Astrocyte (in vitro differentiated cells and primary cell): Measurements from ENCODE around the gene AMMECR1. TPM values are rescaled to one million over a fixed set of nuclear protein-coding genes. Genes with fewer than 3 reads are reported as not detected.

Experiments
- DNase-seq: peaks from one replicate; pipeline ENCODE4 v3.0.0-alpha.2; 2010; ENCODE audit warnings: low read depth
- FAIRE-seq: peaks from 2 replicates; lab custom pipeline; 2011; peaks lifted over from hg19 to GRCh38; lab: Jason Lieb, UNC
- H2AFZ ChIP-seq: 2 replicates; pipeline ENCODE4 v1.6.0; 2012; ENCODE audit warnings: low read depth, low read length, inconsistent platforms
- H3K27ac ChIP-seq: 2 replicates; pipeline ENCODE4 v1.5.1; 2011; ENCODE audit warnings: low read depth, low read length, inconsistent platforms
- H3K27me3 ChIP-seq: 2 replicates; pipeline ENCODE4 v1.6.0; 2011; ENCODE audit warnings: low read length, inconsistent platforms; ENCODE audit not compliant: insufficient read depth
- H3K36me3 ChIP-seq: 2 replicates; pipeline ENCODE4 v1.5.1; 2011; ENCODE audit warnings: low read length, inconsistent platforms; ENCODE audit not compliant: insufficient read depth
- H3K4me1 ChIP-seq: 2 replicates; pipeline ENCODE4 v1.5.1; 2011; ENCODE audit warnings: low read length, inconsistent platforms; ENCODE audit not compliant: insufficient read depth
- H3K4me2 ChIP-seq: 2 replicates; pipeline ENCODE4 v1.6.0; 2012; ENCODE audit warnings: low read length, inconsistent platforms
- H3K4me3 ChIP-seq: 2 replicates; pipeline ENCODE4 v1.5.1; 2011; ENCODE audit warnings: low read depth, mild to moderate bottlenecking, low read length, inconsistent platforms; ENCODE audit not compliant: insufficient read depth
- H3K79me2 ChIP-seq: 2 replicates; pipeline ENCODE4 v1.6.0; 2012; ENCODE audit warnings: mild to moderate bottlenecking, low read length, inconsistent platforms; ENCODE audit not compliant: insufficient read depth
- H3K9ac ChIP-seq: 2 replicates; pipeline ENCODE4 v1.6.0; 2012; ENCODE audit warnings: mild to moderate bottlenecking, low read length, inconsistent platforms
- H3K9me3 ChIP-seq: 2 replicates; pipeline ENCODE4 v1.5.1; 2012; ENCODE audit warnings: low read depth, mild to moderate bottlenecking, low read length, inconsistent platforms; ENCODE audit not compliant: insufficient read depth
- H4K20me1 ChIP-seq: 2 replicates; pipeline ENCODE4 v1.6.0; 2012; ENCODE audit warnings: low read length, inconsistent platforms; ENCODE audit not compliant: insufficient read depth
- H3K27ac Mint-ChIP-seq: one replicate; pipeline ENCODE4 v1.8.0; 2021; ENCODE audit warnings: mild to moderate bottlenecking, mixed read lengths; ENCODE audit not compliant: unreplicated experiment
- H3K27me3 Mint-ChIP-seq: one replicate; pipeline ENCODE4 v1.8.0; 2021; ENCODE audit warnings: low read depth, mixed read lengths; ENCODE audit not compliant: unreplicated experiment
- H3K36me3 Mint-ChIP-seq: one replicate; pipeline ENCODE4 v1.8.0; 2021; ENCODE audit warnings: low read depth, mixed read lengths; ENCODE audit not compliant: unreplicated experiment
- H3K4me1 Mint-ChIP-seq: one replicate; pipeline ENCODE4 v1.8.0; 2021; ENCODE audit warnings: low read depth, mixed read lengths; ENCODE audit not compliant: unreplicated experiment
- H3K4me3 Mint-ChIP-seq: one replicate; pipeline ENCODE4 v1.8.0; 2021; ENCODE audit warnings: mild to moderate bottlenecking, moderate library complexity, mixed read lengths; ENCODE audit not compliant: unreplicated experiment
- H3K9me3 Mint-ChIP-seq: one replicate; pipeline ENCODE4 v1.8.0; 2021; ENCODE audit warnings: mild to moderate bottlenecking, mixed read lengths; ENCODE audit not compliant: unreplicated experiment
- CTCF ChIP-seq: IDR thresholded peaks from 2 replicates; pipeline ENCODE4 v1.5.1; 2011; ENCODE audit warnings: low read depth, mild to moderate bottlenecking, inconsistent platforms, low read length, moderate library complexity; ENCODE audit not compliant: insufficient read depth
- EZH2 ChIP-seq: IDR thresholded peaks from 2 replicates; pipeline ENCODE4 v1.6.1; 2012; ENCODE audit warnings: mild to moderate bottlenecking, low read length, inconsistent platforms; ENCODE audit not compliant: insufficient read depth
- total RNA-seq: library from RNA; stranded (reverse); gene quantifications from 2 replicates; pipeline ENCODE4 v1.2.1, GENCODE V29; 2021

AMMECR1 gene
- total RNA-seq, 1 donor from 2014 or later, result 16.0 TPM

GRCh38 chrX:110281377-110281776, 36.5 kb downstream of the AMMECR1 start:
- Mint-ChIP-seq H3K36me3 (no peaks in the 10 kb centered on the region), H3K27ac (no peak overlapping the region), H3K4me1 (peaks cover 33% of the 10 kb centered on the region), H3K9me3 (no peaks in the 10 kb centered on the region), H3K27me3 (no peaks in the 10 kb centered on the region), H3K4me3 (no peak overlapping the region)
- TF ChIP-seq EZH2 (no peak), CTCF (no peak)
- H3K27me3 ChIP-seq, result no peaks in the 10 kb centered on the region
- FAIRE-seq, result no peak
- peak overlapping the region; percentile 31 for H3K4me2 ChIP-seq
- no peak overlapping the region for H3K4me3 ChIP-seq
- H2AFZ ChIP-seq, result no peak overlapping the region
- H3K36me3 ChIP-seq, result no peaks in the 10 kb centered on the region
- H3K9me3 ChIP-seq, result no peaks in the 10 kb centered on the region
- peak overlapping the region; percentile 53 for H3K27ac ChIP-seq
- peak overlapping the region; percentile 31 for H3K9ac ChIP-seq
- peaks cover 73% of the 10 kb centered on the region for H3K79me2 ChIP-seq
- no peak for DNase-seq
- peaks cover 16% of the 10 kb centered on the region for H3K4me1 ChIP-seq
- H4K20me1 ChIP-seq, result no peaks in the 10 kb centered on the region

DNA sequence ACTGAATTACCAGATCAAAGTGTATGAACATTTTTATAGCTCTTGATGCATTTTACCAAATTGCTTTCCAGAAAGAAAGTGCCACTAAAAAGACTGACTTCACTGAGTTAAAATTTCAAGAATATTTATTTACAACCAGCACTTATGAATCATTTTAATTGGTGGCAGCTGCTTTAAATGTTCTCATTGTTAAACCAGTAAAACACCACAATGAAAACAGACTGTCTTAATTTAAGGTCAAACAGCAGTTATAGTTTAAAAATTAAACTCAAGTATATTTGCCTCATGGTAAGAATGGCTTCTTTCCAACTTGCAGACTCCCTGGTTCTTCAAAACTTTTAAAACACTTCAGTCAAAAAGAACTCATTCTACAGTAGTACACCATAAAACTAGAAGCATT, 36.9 kb downstream of the AMMECR1 start:
- Histone ChIP-seq H3K4me3 (no peak overlapping the region), H3K9me3 (no peaks in the 10 kb centered on the region), H4K20me1 (no peaks in the 10 kb centered on the region), H3K79me2 (peaks cover 73% of the 10 kb centered on the region), H3K4me1 (peaks cover 15% of the 10 kb centered on the region), H3K4me2 (peak overlapping the region; percentile 31), H3K9ac (peak overlapping the region; percentile 31), H2AFZ (no peak overlapping the region), H3K27me3 (no peaks in the 10 kb centered on the region), H3K27ac (peak overlapping the region; percentile 53), H3K36me3 (no peaks in the 10 kb centered on the region)
- Mint-ChIP-seq H3K27ac (no peak overlapping the region), H3K9me3 (no peaks in the 10 kb centered on the region), H3K4me1 (peaks cover 32% of the 10 kb centered on the region), H3K36me3 (no peaks in the 10 kb centered on the region), H3K4me3 (no peak overlapping the region), H3K27me3 (no peaks in the 10 kb centered on the region)
- peak; percentile 95 for FAIRE-seq
- TF ChIP-seq EZH2 (no peak), CTCF (no peak)
- DNase-seq, result peak; percentile 61

GRCh38 chrX:110277609-110278008, 40.3 kb downstream of the AMMECR1 start:
- Histone ChIP-seq H3K4me1 (no peaks in the 10 kb centered on the region), H3K4me2 (peak overlapping the region; percentile 19), H3K4me3 (no peak overlapping the region), H4K20me1 (no peaks in the 10 kb centered on the region), H3K9me3 (no peaks in the 10 kb centered on the region), H3K27ac (no peak overlapping the region), H3K36me3 (no peaks in the 10 kb centered on the region), H3K79me2 (peaks cover 53% of the 10 kb centered on the region), H3K27me3 (no peaks in the 10 kb centered on the region), H2AFZ (no peak overlapping the region), H3K9ac (no peak overlapping the region)
- Mint-ChIP-seq H3K27ac (no peak overlapping the region), H3K4me1 (peaks cover 20% of the 10 kb centered on the region), H3K36me3 (no peaks in the 10 kb centered on the region), H3K9me3 (no peaks in the 10 kb centered on the region), H3K27me3 (no peaks in the 10 kb centered on the region), H3K4me3 (no peak overlapping the region)
- DNase-seq (no peak), FAIRE-seq (peak; percentile 93)
- TF ChIP-seq EZH2 (no peak), CTCF (no peak)
